22Rv1 (cell line): ENCODE measurements around the gene SF3B3.

ENCODE experiments used
- ZFX ChIP-seq: fragments of 450-650 bp; IDR thresholded peaks from 2 replicates; pipeline ENCODE4 v1.6.1; 2017; ENCODE audit warnings: antibody characterized with exemption, borderline replicate concordance
- TF ChIP-seq, protein P1 (sequence below): fragments of 450-650 bp; IDR thresholded peaks from 2 replicates; pipeline ENCODE4 v1.5.1; 2017; ENCODE audit warnings: mild to moderate bottlenecking

DNA sequence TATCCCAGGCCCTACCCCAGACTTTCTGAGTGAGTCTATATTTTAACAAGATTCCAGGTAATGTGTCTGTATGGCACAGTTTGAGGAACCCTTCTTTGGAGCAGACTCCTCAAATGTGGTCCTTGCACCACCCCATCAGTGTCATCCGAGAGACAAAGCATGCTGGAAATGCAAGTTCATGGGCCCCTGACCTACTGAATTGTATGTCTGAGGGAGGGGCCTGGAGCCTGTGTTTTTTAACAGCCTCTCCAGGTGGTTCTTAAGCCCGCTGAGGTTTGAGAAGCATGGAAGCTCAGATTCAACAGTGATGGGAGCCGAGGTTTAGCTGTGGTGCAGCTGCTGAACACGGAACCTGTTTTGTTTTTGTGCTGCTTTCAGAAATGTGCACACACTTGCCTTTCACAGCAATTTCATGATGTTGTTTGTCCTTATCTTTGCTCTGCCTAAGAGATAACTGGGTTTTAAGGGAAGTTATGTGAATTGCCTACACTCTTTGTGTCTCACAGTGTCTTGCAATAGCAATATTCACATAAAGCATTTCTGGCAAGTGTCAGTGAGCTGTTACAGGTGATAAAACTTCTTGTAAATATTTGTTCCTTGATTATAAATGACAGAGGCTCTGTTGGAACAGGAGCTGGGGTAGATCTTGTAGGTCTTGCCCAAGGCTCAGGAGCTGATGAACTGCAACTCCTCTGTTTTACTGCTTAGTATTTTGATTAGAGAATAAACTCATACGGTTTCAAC, 90.8 kb downstream of the SF3B3 start:
- TF ChIP-seq, protein P1, sequence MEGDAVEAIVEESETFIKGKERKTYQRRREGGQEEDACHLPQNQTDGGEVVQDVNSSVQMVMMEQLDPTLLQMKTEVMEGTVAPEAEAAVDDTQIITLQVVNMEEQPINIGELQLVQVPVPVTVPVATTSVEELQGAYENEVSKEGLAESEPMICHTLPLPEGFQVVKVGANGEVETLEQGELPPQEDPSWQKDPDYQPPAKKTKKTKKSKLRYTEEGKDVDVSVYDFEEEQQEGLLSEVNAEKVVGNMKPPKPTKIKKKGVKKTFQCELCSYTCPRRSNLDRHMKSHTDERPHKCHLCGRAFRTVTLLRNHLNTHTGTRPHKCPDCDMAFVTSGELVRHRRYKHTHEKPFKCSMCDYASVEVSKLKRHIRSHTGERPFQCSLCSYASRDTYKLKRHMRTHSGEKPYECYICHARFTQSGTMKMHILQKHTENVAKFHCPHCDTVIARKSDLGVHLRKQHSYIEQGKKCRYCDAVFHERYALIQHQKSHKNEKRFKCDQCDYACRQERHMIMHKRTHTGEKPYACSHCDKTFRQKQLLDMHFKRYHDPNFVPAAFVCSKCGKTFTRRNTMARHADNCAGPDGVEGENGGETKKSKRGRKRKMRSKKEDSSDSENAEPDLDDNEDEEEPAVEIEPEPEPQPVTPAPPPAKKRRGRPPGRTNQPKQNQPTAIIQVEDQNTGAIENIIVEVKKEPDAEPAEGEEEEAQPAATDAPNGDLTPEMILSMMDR: no peak
- no peak for TF ChIP-seq ZFX
